HepG2 (cell line): ENCODE results near the gene POFUT2. TPM values are rescaled to one million over a fixed set of nuclear protein-coding genes. Genes with fewer than 3 reads are reported as not detected.

Experiments
- FOSL2 ChIP-seq: sonication (generic); formaldehyde crosslinking; IDR thresholded peaks from 2 replicates; pipeline ENCODE4 v1.4.0; 2020; ENCODE audit warnings: missing genetic modification reagents
- FOXA1 ChIP-seq, 2 experiments: fragments of 450-650 bp in 1 of 2; sonication (generic) in 1 of 2; formaldehyde crosslinking in 1 of 2; IDR thresholded peaks; 2 replicates each; pipeline versions ENCODE4 v1.4.0 to v1.6.1; 2016 to 2020; ENCODE audit warnings: missing genetic modification reagents in 1 of 2
- KLF11 ChIP-seq: IDR thresholded peaks from 2 replicates; pipeline ENCODE4 v1.6.1; 2016; ENCODE audit warnings: missing compliant biosample characterization
- KLF13 ChIP-seq: sonication (generic); formaldehyde crosslinking; IDR thresholded peaks from 2 replicates; pipeline ENCODE4 v1.4.0; 2020; ENCODE audit warnings: mild to moderate bottlenecking, missing genetic modification reagents
- SNAPC2 ChIP-seq: sonication (generic); formaldehyde crosslinking; IDR thresholded peaks from 2 replicates; pipeline ENCODE4 v1.8.1; 2022; ENCODE audit warnings: mild to moderate bottlenecking, missing genetic modification reagents
- TGIF2 ChIP-seq: IDR thresholded peaks from 2 replicates; pipeline ENCODE4 v1.6.1; 2016; ENCODE audit warnings: control low read depth, missing compliant biosample characterization
- ZMAT3 ChIP-seq: sonication (generic); formaldehyde crosslinking; conservative IDR thresholded peaks from 2 replicates; pipeline ENCODE4 v1.7.0; 2021; ENCODE audit warnings: missing genetic modification reagents
- ZNF318 ChIP-seq: sonication (generic); formaldehyde crosslinking; IDR thresholded peaks from 2 replicates; pipeline ENCODE4 v1.4.0; 2020; ENCODE audit warnings: mild to moderate bottlenecking, missing genetic modification reagents
- ZNF646 ChIP-seq: sonication (generic); formaldehyde crosslinking; IDR thresholded peaks from 2 replicates; pipeline ENCODE4 v1.9.0; 2021; ENCODE audit warnings: mild to moderate bottlenecking, missing genetic modification reagents
- polyA plus RNA-seq, 8 experiments: library from polyadenylated mRNA; depleted of rRNA in 3 of 8; stranded (reverse) in 7 of 8; unstranded in 1 of 8; fragments of >200 nt; fragmentation: Illumina TruSeq in 4 of 8; extraction: Trizol in 4 of 8; gene quantifications; 2 replicates each; pipeline versions ENCODE4 v1.2.1 to v1.2.3, GENCODE V29; 2011 to 2016; ENCODE audit warnings: low read depth in 4 of 8, missing spikeins in 1 of 8, mixed read lengths in 1 of 8; ENCODE audit not compliant: insufficient read depth in 1 of 8
- total RNA-seq, 5 experiments: library from RNA; depleted of rRNA; stranded (reverse); fragments of >200 nt; fragmentation: Illumina TruSeq; extraction: Trizol; gene quantifications; 2 replicates each; pipeline ENCODE4 v1.2.3, GENCODE V29; 2016; ENCODE audit warnings: low read depth in 1 of 5
- TF ChIP-seq, protein P1 (sequence below): sonication (generic); formaldehyde crosslinking; IDR thresholded peaks from 2 replicates; pipeline ENCODE4 v1.4.0; 2020; ENCODE audit warnings: missing genetic modification reagents
- TF ChIP-seq, protein P2 (sequence below): sonication (generic); formaldehyde crosslinking; IDR thresholded peaks from 2 replicates; pipeline ENCODE4 v1.5.1; 2020; ENCODE audit warnings: missing genetic modification reagents, mild to moderate bottlenecking, borderline replicate concordance
- TF ChIP-seq, protein P3 (sequence below): sonication (generic); formaldehyde crosslinking; IDR thresholded peaks from 2 replicates; pipeline ENCODE4 v1.5.0; 2020; ENCODE audit warnings: missing genetic modification reagents

POFUT2 gene
- total and polyA plus RNA-seq, 2 of the 13 experiments (the other 11 are each of a cell fraction or from before 2014, with no cell fraction given) = 22.8 to 24.0 TPM

DNA sequence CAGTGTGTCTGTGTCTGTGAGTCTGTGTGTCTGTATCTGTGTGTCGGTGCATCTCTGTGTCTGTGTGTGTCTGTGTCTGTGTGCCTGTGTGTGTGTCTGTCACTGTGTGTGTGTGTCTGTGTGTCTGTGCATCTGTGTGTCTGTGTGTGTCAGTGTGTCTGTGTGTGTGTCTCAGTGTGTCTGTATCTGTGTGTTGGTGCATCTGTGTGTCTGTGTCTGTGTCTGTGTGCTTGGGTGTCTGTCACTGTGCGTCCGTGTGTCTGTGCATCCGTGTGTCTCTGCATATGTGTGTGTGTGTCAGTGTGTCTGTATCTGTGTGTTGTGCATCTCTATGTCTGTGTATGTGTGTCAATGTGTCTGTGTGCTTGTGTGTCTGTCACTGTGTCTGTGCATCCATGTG, 44.7 kb upstream of the POFUT2 start (continued):
- peak; percentile 33; the same call in 1 of the 2 replicates for TF ChIP-seq FOXA1 (IDR thresholded peaks at IDR 0.05)
- TF ChIP-seq FOXA1 (CRISPR knock-in tag; IDR thresholded peaks at IDR 0.05) = no peak
- TF ChIP-seq SNAPC2 (CRISPR knock-in tag) = no peak
- no peak for TF ChIP-seq KLF11 (CRISPR knock-in tag)
- TF ChIP-seq, protein P1, sequence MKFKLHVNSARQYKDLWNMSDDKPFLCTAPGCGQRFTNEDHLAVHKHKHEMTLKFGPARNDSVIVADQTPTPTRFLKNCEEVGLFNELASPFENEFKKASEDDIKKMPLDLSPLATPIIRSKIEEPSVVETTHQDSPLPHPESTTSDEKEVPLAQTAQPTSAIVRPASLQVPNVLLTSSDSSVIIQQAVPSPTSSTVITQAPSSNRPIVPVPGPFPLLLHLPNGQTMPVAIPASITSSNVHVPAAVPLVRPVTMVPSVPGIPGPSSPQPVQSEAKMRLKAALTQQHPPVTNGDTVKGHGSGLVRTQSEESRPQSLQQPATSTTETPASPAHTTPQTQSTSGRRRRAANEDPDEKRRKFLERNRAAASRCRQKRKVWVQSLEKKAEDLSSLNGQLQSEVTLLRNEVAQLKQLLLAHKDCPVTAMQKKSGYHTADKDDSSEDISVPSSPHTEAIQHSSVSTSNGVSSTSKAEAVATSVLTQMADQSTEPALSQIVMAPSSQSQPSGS (CRISPR knock-in tag) = no peak
- TF ChIP-seq ZNF318 (CRISPR knock-in tag) = no peak
- no peak for TF ChIP-seq KLF13
- TF ChIP-seq TGIF2 (CRISPR knock-in tag) = no peak
- TF ChIP-seq, protein P2, sequence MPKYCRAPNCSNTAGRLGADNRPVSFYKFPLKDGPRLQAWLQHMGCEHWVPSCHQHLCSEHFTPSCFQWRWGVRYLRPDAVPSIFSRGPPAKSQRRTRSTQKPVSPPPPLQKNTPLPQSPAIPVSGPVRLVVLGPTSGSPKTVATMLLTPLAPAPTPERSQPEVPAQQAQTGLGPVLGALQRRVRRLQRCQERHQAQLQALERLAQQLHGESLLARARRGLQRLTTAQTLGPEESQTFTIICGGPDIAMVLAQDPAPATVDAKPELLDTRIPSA (CRISPR knock-in tag) = no peak
- no peak for TF ChIP-seq FOSL2
- no peak for TF ChIP-seq ZMAT3 (CRISPR knock-in tag)
- TF ChIP-seq ZNF646 (CRISPR knock-in tag) = peak; percentile 89
- TF ChIP-seq, protein P3, sequence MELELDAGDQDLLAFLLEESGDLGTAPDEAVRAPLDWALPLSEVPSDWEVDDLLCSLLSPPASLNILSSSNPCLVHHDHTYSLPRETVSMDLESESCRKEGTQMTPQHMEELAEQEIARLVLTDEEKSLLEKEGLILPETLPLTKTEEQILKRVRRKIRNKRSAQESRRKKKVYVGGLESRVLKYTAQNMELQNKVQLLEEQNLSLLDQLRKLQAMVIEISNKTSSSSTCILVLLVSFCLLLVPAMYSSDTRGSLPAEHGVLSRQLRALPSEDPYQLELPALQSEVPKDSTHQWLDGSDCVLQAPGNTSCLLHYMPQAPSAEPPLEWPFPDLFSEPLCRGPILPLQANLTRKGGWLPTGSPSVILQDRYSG (CRISPR knock-in tag) = no peak
